HG03342 (cell line): ENCODE data around the gene LRP1-AS.

Source experiments
- ATAC-seq: cut with Tn5 transposase; IDR thresholded peaks from one replicate; pipeline ENCODE4 v1.9.1; 2021; ENCODE audit warnings: mild to moderate bottlenecking, moderate library complexity; ENCODE audit not compliant: unreplicated experiment

The LRP1-AS gene

GRCh38 chr12:57146961-57147944 lies at the start of gene LRP1-AS:
TSS of gene LRP1-AS (minus strand) at chr12:57147619.
- no peak for ATAC-seq

- no peak for ATAC-seq
These were observed 49.5 kb upstream of the LRP1-AS start for GRCh38 chr12:57196956-57197355.

GRCh38 chr12:57196439-57196838 lies 49.0 kb upstream of the LRP1-AS start:
- ATAC-seq = no peak

GRCh38 chr12:57195611-57196371 lies 48.4 kb upstream of the LRP1-AS start:
- ATAC-seq = no peak

GRCh38 chr12:57195186-57195585 lies 47.8 kb upstream of the LRP1-AS start:
- no peak for ATAC-seq

GRCh38 chr12:57194253-57194652 lies 46.8 kb upstream of the LRP1-AS start:
- ATAC-seq = no peak

GRCh38 chr12:57193706-57194245 lies 46.4 kb upstream of the LRP1-AS start:
- ATAC-seq = no peak

GRCh38 chr12:57192920-57193319 lies 45.5 kb upstream of the LRP1-AS start:
- no peak for ATAC-seq

- ATAC-seq = no peak
These were observed 44.0 kb upstream of the LRP1-AS start for GRCh38 chr12:57191410-57191809.

- no peak for ATAC-seq
These were observed 43.4 kb upstream of the LRP1-AS start for GRCh38 chr12:57190821-57191220.

- no peak for ATAC-seq
These were observed 42.6 kb upstream of the LRP1-AS start for GRCh38 chr12:57190037-57190436.

- no peak for ATAC-seq
These were observed 40.6 kb upstream of the LRP1-AS start for GRCh38 chr12:57188090-57188425.

GRCh38 chr12:57187222-57188089 lies 40.0 kb upstream of the LRP1-AS start:
- ATAC-seq = no peak

GRCh38 chr12:57185906-57186508 lies 38.6 kb upstream of the LRP1-AS start:
- no peak for ATAC-seq

GRCh38 chr12:57185403-57185802 lies 38.0 kb upstream of the LRP1-AS start:
- ATAC-seq = no peak

- no peak for ATAC-seq
These were observed 36.7 kb upstream of the LRP1-AS start for GRCh38 chr12:57183939-57184725.

- peak; percentile 86 for ATAC-seq
These were observed 35.6 kb upstream of the LRP1-AS start for GRCh38 chr12:57182918-57183575.

- no peak for ATAC-seq
These were observed 34.2 kb upstream of the LRP1-AS start for GRCh38 chr12:57181561-57182155.

GRCh38 chr12:57181072-57181471 lies 33.7 kb upstream of the LRP1-AS start:
- no peak for ATAC-seq
